VCaP (cell line): ENCODE data around the gene TIGD7.
A peak's percentile ranks its signal among the peaks of the same experiment; 100 is the strongest.

Experiments used
- H3K27ac ChIP-seq: fragments of 450-650 bp; 2 replicates; pipeline ENCODE4 v1.5.1; 2017
- TF ChIP-seq, protein P1 (sequence below): fragments of 450-650 bp; conservative IDR thresholded peaks from 2 replicates; pipeline ENCODE4 v1.5.1; 2017; ENCODE audit warnings: mild to moderate bottlenecking, moderate library complexity

TIGD7 gene

DNA sequence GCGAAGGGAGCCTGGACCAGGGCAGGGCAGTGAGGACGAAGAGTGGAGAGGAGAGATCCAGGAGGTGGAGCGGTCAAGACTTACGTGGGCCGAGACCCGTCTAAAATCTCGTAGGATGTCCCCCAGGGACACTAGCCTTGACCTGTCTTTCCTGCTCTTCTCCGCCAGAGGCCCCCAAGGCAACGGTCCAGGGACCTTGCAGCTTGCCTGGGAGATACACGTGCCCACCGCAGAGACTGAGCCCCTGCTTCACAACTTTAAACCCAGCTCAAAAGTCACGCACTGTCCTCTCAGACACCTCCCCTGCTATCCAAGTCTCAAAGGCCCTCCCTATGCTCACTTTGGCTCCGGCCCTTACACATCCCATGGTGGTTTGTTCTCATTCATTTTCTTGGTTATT lies 9.4 kb downstream of the TIGD7 start:
- TF ChIP-seq, protein P1, sequence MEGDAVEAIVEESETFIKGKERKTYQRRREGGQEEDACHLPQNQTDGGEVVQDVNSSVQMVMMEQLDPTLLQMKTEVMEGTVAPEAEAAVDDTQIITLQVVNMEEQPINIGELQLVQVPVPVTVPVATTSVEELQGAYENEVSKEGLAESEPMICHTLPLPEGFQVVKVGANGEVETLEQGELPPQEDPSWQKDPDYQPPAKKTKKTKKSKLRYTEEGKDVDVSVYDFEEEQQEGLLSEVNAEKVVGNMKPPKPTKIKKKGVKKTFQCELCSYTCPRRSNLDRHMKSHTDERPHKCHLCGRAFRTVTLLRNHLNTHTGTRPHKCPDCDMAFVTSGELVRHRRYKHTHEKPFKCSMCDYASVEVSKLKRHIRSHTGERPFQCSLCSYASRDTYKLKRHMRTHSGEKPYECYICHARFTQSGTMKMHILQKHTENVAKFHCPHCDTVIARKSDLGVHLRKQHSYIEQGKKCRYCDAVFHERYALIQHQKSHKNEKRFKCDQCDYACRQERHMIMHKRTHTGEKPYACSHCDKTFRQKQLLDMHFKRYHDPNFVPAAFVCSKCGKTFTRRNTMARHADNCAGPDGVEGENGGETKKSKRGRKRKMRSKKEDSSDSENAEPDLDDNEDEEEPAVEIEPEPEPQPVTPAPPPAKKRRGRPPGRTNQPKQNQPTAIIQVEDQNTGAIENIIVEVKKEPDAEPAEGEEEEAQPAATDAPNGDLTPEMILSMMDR = no peak
- no peak overlapping the region for H3K27ac ChIP-seq

DNA sequence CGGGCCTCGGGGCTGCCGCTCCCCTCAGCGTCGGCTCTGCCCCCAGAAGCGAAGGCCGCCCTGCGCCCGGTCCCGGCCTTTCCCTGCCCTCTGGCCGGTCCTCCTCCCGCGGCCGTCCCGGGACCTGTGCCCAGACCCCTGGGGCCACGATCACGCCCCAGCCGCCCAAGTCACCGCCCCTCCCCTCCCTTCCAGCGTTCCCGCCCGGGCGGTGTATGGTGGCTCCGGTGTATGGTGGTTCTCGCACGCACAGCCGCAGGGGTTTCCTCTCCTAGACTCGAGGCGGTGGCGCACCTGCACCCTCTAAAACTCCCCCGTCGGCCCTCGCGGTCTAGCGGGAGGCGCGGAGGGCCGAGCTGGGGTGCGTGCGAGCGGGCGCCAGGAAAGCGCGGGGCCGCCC lies 10.0 kb downstream of the TIGD7 start:
- TF ChIP-seq, protein P1 = no peak
- H3K27ac ChIP-seq = no peak overlapping the region

DNA sequence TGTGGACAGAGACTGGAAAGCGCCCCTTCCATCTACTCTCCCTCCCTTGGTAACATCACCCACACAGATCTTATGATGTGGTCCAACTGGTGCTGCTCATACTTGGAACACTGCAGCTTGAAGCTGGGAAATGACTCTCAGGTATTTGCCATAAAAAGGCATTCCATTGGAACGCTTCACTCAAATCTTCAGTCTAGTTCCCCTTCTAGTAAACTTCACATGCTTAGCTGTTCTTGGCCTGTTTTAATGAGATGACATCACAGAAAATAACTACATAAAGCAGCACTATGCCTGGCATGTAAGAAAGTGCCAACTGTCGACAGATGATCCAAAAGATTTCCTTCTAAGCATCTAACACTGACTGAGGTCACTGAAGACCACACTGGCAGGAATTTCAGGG lies 12.6 kb downstream of the TIGD7 start:
- no peak overlapping the region for H3K27ac ChIP-seq

DNA sequence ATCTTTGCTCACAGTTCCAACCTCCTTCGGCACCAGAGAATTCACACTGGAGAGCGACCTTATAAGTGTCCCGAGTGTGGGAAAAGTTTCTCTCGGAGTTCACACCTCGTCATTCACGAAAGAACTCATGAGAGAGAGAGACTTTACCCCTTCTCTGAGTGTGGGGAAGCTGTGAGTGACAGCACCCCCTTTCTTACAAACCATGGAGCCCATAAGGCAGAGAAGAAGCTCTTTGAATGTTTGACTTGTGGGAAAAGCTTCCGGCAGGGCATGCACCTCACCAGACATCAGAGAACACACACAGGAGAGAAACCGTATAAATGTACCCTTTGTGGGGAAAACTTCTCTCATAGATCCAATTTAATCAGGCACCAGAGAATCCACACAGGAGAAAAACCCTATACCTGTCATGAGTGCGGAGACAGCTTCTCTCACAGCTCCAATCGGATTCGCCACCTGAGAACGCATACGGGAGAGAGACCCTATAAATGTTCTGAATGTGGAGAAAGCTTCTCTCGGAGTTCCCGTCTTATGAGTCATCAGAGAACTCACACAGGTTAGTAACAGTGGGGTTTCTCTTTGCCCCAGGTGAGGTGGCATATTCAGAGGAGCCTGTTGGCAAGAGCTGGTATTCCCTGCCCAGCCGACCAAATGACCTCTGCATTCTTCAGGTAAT lies 15.1 kb downstream of the TIGD7 start:
- no peak overlapping the region for H3K27ac ChIP-seq
- TF ChIP-seq, protein P1 = no peak

More for the DNA sequence above, 12.6 kb downstream of the TIGD7 start:
- TF ChIP-seq, protein P1 = no peak

DNA sequence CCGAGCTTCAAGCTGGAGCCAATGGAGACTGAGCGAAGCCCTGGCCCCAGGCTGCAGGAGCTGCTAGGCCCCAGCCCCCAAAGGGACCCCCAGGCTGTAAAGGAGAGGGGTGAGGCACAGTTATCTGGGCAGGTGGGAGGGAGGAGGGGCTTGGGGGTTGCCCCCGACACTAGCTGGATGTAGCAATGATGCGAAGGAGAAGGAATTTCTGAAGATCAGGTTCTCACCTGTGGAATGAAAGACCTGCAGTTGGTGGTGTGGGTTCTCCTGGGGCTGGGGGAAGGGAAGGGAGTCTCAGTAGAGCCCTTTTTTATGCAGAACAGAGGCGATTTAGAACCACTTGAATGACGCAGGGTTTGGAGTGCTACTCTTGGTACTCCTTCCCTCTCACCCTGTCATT lies 20.1 kb downstream of the TIGD7 start:
- TF ChIP-seq, protein P1 = no peak
- H3K27ac ChIP-seq = peak overlapping the region; percentile 93; the same call in 1 of the 2 replicates

DNA sequence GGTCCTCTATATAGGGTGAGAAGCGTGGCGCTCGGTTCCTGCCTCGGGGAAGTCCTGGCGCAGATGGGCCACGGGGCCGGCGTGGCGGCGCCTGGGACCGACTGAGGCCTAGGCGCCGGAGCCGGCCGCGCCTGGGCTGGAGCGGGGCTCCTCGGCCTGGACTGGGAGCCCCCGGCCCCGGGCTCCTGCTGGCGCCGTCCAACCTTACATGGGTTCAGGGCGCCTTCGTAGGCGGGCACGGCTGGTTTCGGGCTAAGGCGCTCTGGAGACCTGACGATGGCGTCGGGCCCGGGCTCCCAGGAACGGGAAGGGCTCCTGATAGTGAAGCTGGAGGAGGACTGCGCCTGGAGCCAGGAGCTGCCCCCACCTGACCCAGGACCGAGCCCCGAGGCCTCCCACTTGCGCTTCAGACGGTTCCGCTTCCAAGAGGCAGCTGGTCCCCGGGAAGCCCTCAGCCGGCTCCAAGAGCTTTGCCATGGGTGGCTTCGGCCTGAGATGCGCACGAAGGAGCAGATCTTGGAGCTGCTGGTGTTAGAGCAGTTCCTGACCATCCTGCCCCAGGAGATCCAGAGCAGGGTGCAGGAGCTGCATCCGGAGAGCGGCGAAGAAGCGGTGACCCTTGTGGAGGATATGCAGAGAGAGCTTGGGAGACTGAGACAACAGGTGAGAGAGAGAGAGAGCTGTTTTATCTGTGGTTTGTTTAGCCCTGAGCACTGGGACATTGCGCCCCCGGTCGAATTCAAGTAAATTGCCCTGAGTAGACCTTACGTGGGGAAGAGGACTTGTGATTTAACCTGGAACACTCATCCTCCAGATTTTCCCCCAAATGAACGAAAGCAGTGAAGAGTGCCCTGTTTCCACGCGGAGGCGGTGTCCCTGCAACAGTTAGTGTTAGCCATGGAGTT lies 21.4 kb downstream of the TIGD7 start:
- peak overlapping the region; percentile 93 for H3K27ac ChIP-seq
- TF ChIP-seq, protein P1 = no peak

DNA sequence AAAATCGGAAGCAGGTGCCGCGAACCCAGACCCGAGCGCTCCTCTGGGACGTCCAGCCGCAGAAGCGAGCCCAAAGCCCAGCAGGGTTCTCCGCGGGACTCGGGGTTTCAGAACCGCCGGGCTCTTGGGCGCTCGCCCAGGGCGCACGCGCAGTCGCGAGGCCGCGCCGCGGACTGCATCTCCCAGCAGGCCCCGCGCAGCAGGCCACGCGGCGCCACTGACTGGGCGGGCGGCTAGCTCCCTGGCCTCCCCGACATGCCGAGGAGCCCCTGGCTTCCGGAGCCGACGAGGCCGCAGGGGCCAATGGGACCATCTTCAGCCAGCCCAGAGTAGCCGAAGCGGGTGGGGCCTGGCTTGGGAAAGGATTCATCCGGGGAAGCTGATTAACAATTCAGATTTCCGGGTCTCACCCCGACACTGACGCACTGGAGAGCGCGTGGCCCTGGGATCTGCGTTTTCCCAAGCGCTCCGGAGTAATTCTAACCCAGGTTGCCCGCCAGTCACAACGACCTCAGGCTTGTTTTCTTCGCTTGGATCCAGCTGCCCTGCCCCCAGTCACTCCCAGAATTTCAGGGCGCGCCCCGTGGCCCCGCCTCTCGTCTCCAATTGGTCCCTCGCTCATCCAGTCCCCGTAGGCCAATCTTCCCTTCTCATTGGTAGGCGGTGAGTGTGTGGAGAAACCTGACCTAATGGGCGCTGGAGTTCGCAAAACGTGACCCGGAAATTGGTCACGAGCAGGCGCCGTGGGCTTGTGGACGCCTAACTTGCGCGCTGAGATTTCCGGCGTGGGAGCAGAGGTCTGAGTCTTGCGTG lies 22.3 kb downstream of the TIGD7 start, which contains the start of gene ZNF263:
Gene ZNF263 (plus strand): TSS at position 762 of the 813 bp plus-strand sequence. CDS start 328 bp downstream, outside the sequence.
- TF ChIP-seq, protein P1 = no peak
- H3K27ac ChIP-seq = peak within 1 kb of the TSS; percentile 93
